22Rv1 (cell line): ENCODE results near the gene ABCA5.

Experiments used
- ZFX ChIP-seq: fragments of 450-650 bp; IDR thresholded peaks from 2 replicates; pipeline ENCODE4 v1.6.1; 2017; ENCODE audit warnings: antibody characterized with exemption, borderline replicate concordance
- TF ChIP-seq, protein P1 (sequence below): fragments of 450-650 bp; IDR thresholded peaks from 2 replicates; pipeline ENCODE4 v1.5.1; 2017; ENCODE audit warnings: mild to moderate bottlenecking

DNA sequence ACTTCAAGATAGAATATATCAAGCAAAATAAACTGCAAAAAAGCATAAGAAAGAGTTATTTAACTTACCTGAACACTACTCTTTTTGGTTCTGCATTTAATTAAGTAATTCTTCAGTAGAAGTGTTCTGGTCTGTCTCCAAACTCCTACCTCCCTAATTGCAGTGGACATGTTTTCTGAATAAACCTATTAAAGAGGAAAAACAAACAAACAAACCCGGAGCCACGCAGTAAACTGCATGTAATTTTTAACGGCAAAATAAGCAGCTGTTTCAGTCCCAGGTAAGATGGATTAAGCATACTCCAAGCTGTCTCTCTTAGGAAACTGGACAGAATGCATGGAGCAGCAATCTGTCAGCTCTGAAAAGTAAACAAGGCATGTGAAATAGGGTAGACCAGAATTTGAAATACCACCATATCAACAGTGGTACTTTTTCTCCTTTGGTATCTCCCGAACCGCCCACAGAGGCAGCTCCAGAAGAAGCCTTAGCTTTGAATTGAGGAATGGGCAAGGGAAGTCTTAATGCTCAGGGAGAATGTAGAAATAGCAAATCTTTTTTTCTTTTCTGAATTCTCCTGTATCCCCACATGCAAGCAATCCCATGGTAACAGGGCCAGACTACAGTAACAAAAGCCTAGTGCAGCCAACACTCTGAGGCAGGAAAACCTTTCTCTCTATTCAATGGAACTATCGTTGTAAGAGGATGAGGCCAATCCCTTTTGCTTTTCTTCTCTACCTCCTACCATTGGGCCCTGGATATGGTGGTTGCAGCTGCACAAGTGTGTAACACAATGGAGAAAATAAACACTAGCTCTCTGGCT lies 12.5 kb downstream of the ABCA5 start:
- TF ChIP-seq, protein P1, sequence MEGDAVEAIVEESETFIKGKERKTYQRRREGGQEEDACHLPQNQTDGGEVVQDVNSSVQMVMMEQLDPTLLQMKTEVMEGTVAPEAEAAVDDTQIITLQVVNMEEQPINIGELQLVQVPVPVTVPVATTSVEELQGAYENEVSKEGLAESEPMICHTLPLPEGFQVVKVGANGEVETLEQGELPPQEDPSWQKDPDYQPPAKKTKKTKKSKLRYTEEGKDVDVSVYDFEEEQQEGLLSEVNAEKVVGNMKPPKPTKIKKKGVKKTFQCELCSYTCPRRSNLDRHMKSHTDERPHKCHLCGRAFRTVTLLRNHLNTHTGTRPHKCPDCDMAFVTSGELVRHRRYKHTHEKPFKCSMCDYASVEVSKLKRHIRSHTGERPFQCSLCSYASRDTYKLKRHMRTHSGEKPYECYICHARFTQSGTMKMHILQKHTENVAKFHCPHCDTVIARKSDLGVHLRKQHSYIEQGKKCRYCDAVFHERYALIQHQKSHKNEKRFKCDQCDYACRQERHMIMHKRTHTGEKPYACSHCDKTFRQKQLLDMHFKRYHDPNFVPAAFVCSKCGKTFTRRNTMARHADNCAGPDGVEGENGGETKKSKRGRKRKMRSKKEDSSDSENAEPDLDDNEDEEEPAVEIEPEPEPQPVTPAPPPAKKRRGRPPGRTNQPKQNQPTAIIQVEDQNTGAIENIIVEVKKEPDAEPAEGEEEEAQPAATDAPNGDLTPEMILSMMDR, result no peak
- no peak for TF ChIP-seq ZFX
